ENCODE measurements around the gene STARD3NL.

GRCh38 chr7:38195804-38196595, 18.0 kb downstream of the STARD3NL start:
- TF ChIP-seq CTCF (IDR thresholded peaks at IDR 0.05) (no peak), POLR2A (IDR thresholded peaks at IDR 0.05) (no peak)

Data from body of pancreas (tissue), 4 donors.